ENCODE results near the gene MLLT10.
"Not testable (repeated sequence)": the region's sequence is repeated elsewhere in the genome, so short reads cannot be mapped to it uniquely, and the experiment has no call there.

Gene MLLT10

GRCh38 chr10:21528236-21529031 lies 5.6 kb upstream of the MLLT10 start:
- no peak for DNase-seq (ENCODE audit: low spot score)

GRCh38 chr10:21529032-21529910 lies 4.8 kb upstream of the MLLT10 start:
- DNase-seq (ENCODE audit: low spot score), result no peak

DNA sequence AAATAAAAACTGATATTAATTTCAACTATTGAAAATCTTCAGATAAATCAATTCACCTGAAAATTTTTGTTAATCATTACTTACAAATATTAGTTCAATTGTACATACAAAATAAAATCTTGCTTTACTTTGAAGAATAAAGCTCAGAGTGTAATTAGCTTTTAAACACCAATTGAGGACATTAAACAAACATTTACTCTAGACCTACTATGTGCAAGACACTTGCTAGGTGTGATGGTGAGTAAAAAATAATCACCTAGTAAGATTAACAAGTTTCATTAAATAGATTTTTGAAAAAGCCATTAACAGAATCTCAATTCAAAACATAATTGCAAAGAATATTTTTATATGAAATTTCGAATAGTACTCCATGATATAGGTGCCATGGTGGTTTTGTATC lies 3.9 kb upstream of the MLLT10 start:
- no peak for DNase-seq (ENCODE audit: low spot score)

DNA sequence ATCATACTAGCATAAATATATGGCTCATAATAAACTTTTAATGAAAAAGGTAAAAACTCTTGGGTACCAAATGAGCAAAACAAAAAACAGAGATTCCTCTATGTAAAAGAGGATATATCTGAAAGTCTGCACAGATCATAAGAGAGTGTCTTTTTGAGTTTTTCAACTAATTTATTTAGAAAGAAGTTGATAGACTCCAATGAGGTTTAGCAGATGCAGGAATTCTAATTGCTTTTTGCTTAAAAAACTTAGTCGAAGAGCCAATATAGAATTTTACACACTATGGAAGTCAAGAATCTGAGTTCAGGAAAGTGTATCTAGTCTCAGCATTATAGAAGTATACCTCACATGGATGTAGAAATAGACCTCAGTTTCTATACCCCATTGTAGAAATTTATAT lies 3.4 kb upstream of the MLLT10 start:
- DNase-seq (ENCODE audit: low spot score), result no peak

DNA sequence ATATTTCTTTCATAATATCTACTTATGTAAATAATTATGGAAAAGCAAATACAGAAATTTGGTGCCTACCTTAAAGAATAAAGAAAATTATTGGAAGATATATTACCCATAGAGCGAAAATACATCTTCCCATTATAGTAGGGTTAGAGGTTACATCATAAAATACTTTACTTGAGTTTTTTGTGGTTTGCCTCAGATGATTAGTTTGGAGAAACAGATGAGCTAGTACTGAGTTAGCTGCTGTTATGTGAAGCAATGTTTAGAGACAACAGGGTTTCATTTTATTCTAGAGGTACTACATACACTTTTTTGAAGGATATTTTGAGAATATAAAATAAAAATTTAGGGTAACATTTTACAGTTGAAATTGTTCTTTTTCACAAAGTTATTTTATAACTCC lies 2.9 kb upstream of the MLLT10 start:
- no peak for DNase-seq (ENCODE audit: low spot score)

- DNase-seq (ENCODE audit: low spot score), result no peak
These were observed 1.2 kb upstream of the MLLT10 start for GRCh38 chr10:21532694-21533466.

GRCh38 chr10:21534280-21534586 lies 201 bp downstream of the MLLT10 start:
- DNase-seq (ENCODE audit: low spot score), result no peak

DNA sequence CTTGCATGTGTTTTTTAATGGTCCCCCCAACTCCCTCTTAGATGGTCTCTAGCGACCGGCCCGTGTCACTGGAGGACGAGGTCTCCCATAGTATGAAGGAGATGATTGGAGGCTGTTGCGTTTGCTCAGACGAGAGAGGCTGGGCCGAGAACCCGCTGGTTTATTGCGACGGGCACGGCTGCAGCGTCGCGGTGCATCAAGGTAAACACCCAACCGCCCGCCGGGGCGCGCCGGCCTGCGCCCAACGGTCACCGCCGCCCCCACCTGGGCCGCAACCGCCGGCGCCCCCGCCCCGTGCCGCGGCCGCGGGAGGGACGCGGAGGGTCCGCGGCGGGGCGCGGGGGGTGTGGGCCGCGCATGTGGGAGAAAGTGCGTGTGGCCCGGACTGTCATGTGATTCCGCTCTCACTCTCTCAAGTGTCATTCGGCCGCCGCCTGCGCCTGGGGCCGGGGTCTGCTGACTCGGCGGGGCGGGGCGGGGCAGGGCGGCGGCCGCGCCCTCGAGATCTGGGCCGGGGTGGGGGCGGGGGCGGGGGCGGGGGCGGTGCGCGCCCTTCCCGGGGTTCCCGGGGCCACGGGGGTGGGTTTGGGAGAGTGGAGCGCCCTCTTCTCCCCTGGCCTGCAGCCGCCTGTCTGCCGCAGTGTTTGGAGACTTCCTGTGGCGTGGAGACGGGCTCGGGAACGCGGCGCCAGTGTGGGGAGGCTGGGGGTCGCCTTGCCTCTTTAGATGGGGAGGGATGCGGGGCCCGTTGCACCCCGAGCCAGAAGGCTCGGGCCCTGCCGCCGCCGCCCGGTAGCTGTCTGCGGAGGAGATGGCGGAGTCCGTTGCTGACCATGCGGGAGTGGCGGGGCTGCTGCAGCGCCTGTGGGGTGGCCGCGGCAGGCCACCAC lies 817 bp downstream of the MLLT10 start:
- DNase-seq (ENCODE audit: low spot score), result peak; percentile 43

DNA sequence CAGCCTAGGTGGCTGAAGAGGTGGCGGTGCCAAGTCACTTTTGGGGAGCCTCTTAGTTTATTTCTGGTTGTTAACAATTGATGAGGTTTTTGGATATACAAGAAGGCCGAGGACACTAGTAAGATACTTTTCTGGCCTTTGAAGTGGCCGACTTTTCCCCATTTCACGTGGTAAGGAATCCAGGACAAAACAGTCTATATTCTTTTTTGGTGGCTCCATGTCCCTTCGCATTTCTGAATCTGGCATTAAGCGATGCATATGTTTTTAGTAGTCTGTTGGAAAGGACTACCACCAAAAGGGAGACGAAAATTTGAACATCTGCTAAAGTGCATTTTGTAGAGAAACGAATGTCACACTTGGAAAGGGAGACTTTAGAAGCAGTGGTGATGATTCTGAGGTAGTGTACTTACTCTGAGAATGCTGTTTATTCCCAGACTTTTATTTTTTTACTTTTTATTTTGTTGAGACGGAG lies 1.5 kb downstream of the MLLT10 start:
- DNase-seq (ENCODE audit: low spot score), result no peak

- not testable (repeated sequence) for DNase-seq (ENCODE audit: low spot score)
These were observed 1.9 kb downstream of the MLLT10 start for GRCh38 chr10:21535976-21536375.

- DNase-seq (ENCODE audit: low spot score), result no peak
These were observed 2.8 kb downstream of the MLLT10 start for GRCh38 chr10:21536874-21537273.

- not testable (repeated sequence) for DNase-seq (ENCODE audit: low spot score)
These were observed 6.7 kb downstream of the MLLT10 start for GRCh38 chr10:21540701-21541100.

GRCh38 chr10:21547246-21547645 lies 13.2 kb downstream of the MLLT10 start:
- DNase-seq (ENCODE audit: low spot score), result no peak

DNA sequence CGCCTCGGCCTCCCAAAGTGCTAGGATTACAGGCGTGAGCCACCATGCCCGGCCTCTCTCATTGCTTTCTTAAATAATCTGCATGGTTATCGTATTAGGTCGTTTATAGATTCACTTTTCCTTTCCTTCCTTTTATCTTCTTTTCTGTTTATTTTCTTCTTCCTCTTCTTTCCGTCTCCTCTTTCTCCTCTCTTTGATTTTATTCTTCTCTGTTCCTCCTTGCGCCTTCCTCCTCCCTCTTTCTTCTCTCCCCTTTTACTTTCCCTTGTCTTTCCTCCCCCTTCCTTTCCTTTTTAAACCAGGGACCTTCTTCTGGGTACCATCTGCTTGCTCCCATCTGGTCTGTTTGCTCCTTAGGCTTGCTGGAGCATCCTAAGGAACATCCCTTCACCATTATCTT lies 18.6 kb downstream of the MLLT10 start:
- DNase-seq (ENCODE audit: low spot score), result no peak

DNA sequence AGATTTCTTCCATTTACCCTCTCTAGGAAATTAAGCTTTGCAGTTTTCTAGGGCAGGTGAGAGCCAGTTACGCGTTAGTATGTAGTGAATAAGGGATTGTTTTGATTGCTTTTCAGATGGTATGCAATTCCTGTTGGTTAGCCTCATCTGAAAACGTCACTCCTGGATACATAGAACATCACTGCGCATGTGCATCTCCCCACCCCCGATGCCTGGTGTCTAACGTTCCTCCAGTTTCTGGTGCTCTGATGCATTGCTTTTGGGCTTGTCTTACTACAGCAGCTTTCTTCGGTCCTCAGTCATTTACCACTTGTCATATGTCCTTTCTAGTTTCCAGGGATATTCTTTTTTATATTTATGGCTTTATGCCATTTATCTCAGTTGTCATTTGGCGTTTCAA lies 22.5 kb downstream of the MLLT10 start:
- DNase-seq (ENCODE audit: low spot score), result no peak

- not testable (repeated sequence) for DNase-seq (ENCODE audit: low spot score)
These were observed 25.0 kb downstream of the MLLT10 start for GRCh38 chr10:21558984-21559383.

GRCh38 chr10:21570761-21571521 lies 36.9 kb downstream of the MLLT10 start:
- no peak for DNase-seq (ENCODE audit: low spot score)

DNA sequence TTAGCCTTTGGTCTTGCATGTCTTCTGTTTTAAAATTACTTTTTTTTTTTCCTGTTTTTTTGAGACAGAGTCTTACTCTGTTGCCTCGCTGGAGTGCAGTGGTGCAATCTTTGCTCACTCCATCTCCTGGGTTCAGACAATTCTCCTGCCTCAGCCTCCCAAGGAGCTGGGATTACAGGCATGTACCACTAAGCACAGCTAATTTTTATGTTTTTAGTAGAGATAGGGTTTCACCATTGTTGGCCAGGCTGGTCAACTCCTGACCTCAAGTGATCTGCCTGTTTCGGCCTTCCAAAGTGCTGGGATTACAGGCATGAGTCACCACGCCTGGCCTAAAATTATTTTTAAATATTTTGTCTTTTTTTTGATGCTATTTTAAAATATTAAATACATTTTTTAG lies 38.5 kb downstream of the MLLT10 start:
- no peak for DNase-seq (ENCODE audit: low spot score)

DNA sequence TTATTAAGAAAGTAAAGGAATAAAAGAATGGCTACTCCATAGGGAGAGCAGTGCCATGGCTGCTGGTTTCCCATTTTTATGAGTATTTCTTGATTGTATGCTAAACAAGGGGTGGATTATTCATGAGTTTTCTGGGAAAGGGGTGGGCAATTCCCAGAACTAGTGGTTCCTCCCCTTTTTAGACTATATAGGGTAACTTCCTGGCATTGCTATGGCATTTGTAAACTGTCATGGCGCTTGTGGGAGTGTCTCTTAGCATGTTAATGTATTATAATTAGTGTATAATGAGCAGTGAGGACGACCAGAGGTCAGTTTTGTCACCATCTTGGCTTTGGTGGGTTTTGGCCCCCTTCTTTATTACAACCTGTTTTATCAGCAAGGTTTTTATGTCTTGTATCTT lies 40.5 kb downstream of the MLLT10 start:
- DNase-seq (ENCODE audit: low spot score), result not testable (repeated sequence)

- DNase-seq (ENCODE audit: low spot score), result no peak
These were observed 45.3 kb downstream of the MLLT10 start for GRCh38 chr10:21579291-21579690.

DNA sequence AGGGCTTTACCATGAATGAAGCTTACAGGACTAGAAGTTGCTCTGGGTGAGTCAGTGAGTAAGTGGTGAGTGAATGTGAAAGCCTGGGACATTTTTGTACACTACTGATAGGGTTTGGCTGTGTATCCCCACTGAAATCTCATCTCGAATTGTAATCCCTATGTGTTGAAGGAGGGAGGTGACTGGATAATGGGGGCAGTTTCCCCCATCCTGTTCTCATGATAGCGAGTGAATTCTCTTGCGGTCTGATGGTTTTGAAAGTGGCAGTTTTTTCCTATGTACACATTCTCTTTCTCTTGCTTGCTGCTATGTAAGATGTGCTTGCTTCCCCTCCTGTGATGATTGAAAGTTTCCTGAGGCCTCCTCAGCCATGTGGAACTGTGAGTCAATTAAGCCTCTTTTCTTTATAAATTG lies 47.4 kb downstream of the MLLT10 start:
- not testable (repeated sequence) for DNase-seq (ENCODE audit: low spot score)
